HCT116 (cell line): ENCODE measurements around the gene WDSUB1. TPM values are rescaled to one million over a fixed set of nuclear protein-coding genes. Genes with fewer than 3 reads are reported as not detected.
A peak's percentile ranks its signal among the peaks of the same experiment; 100 is the strongest.

Experiments used
- ATAC-seq: fragments of 200-7000 bp; cut with Tn5 transposase; 2 replicates; pipeline ENCODE4 v1.9.1; 2020; ENCODE audit warnings: mild to moderate bottlenecking, moderate library complexity
- BruUV-seq: library from RNA; stranded (reverse); fragments of 400-500 nt; replicated peaks from 2 replicates; lab custom pipeline; 2021; lab: Mats Ljungman, UMichigan
- CTCF ChIA-PET: fragments of 300-600 bp; sonication (Branson Sonifier 250); formaldehyde crosslinking; loops from one replicate; lab custom pipeline; 2021; ENCODE audit warnings: antibody characterized with exemption; lab: Charles Lee
- POLR2A ChIA-PET: fragments of 300-600, 350-600 bp; sonication (Branson Sonifier 250); formaldehyde crosslinking; loops from one replicate; lab custom pipeline; 2021; ENCODE audit warnings: antibody characterized with exemption; lab: Charles Lee
- RAD21 ChIA-PET, 2 experiments: fragments of 300-600 bp; sonication (Branson Sonifier 250); formaldehyde crosslinking; loops; one replicate each; lab custom pipeline; 2023; ENCODE audit warnings: low total read pairs in 2 of 2; ENCODE audit not compliant: uncharacterized antibody in 2 of 2, unreplicated experiment in 2 of 2, low non-redundant PET in 1 of 2; lab: Charles Lee
- DNase-seq: peaks from one replicate; pipeline ENCODE4 v3.0.0-alpha.2; 2010; ENCODE audit warnings: low read depth, low spot score
- H2AFZ ChIP-seq: fragments of 200-600 bp; shearing (Covaris generic), sonication (generic); 2 replicates; pipeline ENCODE4 v1.6.1; 2017; ENCODE audit warnings: low read depth, mixed run types, mixed read lengths, antibody characterized with exemption, low read length; ENCODE audit not compliant: poor library complexity, severe bottlenecking
- H3K27ac ChIP-seq: 2 replicates; pipeline ENCODE4 v1.5.1; 2012; ENCODE audit warnings: low read depth, low read length
- H3K27me3 ChIP-seq: fragments of 200-600 bp; sonication (generic); 2 replicates; pipeline ENCODE4 v1.6.1; 2016; ENCODE audit warnings: mixed run types, low read length, mixed read lengths; ENCODE audit not compliant: insufficient read depth
- H3K36me3 ChIP-seq, 2 experiments: fragments of 200-500 bp in 1 of 2; fragments of 200-600 bp in 1 of 2; sonication (Bioruptor generic) in 1 of 2; sonication (generic) in 1 of 2; 2 replicates each; pipeline versions ENCODE4 v1.5.1 to v1.6.1; 2014 to 2016; ENCODE audit warnings: low read length in 2 of 2, inconsistent platforms in 1 of 2, mixed read lengths in 1 of 2, mixed run types in 1 of 2; ENCODE audit not compliant: insufficient read depth in 2 of 2, control insufficient read depth in 1 of 2
- H3K4me1 ChIP-seq, 2 experiments: fragments of 200-600 bp in 1 of 2; sonication (generic) in 1 of 2; 2 replicates each; pipeline versions ENCODE4 v1.5.1 to v1.6.1; 2012 to 2017; ENCODE audit warnings: low read length in 2 of 2, inconsistent platforms in 1 of 2, mild to moderate bottlenecking in 1 of 2, mixed read lengths in 1 of 2, mixed run types in 1 of 2, moderate library complexity in 1 of 2; ENCODE audit not compliant: insufficient read depth in 2 of 2, control insufficient read depth in 1 of 2
- H3K4me2 ChIP-seq: fragments of 200-600 bp; sonication (generic); 2 replicates; pipeline ENCODE4 v1.6.1; 2017; ENCODE audit warnings: mixed run types, low read length, mixed read lengths
- H3K4me3 ChIP-seq, 2 experiments: fragments of 200-600 bp in 1 of 2; sonication (generic) in 1 of 2; replicated peaks in 1 of 2; 2 replicates each; pipeline ENCODE4 v1.5.1; 2011 to 2016; ENCODE audit warnings: low read length in 2 of 2, control low read depth in 1 of 2, low read depth in 1 of 2, mild to moderate bottlenecking in 1 of 2, mixed read lengths in 1 of 2, mixed run types in 1 of 2
- H3K79me2 ChIP-seq: fragments of 200-600 bp; sonication (generic); 2 replicates; pipeline ENCODE4 v1.6.1; 2017; ENCODE audit warnings: mild to moderate bottlenecking, mixed run types, low read length, moderate library complexity, mixed read lengths; ENCODE audit not compliant: insufficient read depth
- H3K9ac ChIP-seq: fragments of 200-600 bp; sonication (generic); 2 replicates; pipeline ENCODE4 v1.6.1; 2016; ENCODE audit warnings: low read length, mixed read lengths
- H3K9me2 ChIP-seq: fragments of 200-600 bp; sonication (generic), shearing (Covaris generic); 2 replicates; pipeline ENCODE4 v1.6.1; 2017; ENCODE audit warnings: mixed run types, mild to moderate bottlenecking, moderate library complexity; ENCODE audit not compliant: insufficient read depth
- H3K9me3 ChIP-seq, 2 experiments: fragments of 200-500 bp in 1 of 2; fragments of 200-600 bp in 1 of 2; sonication (Bioruptor generic) in 1 of 2; sonication (generic) in 1 of 2; 2 replicates each; pipeline ENCODE4 v1.6.1; 2014 to 2017; ENCODE audit warnings: low read length in 2 of 2, mixed read lengths in 2 of 2, inconsistent platforms in 1 of 2, low read depth in 1 of 2, mild to moderate bottlenecking in 1 of 2, mixed run types in 1 of 2, moderate library complexity in 1 of 2; ENCODE audit not compliant: control insufficient read depth in 1 of 2, insufficient read depth in 1 of 2
- H4K20me1 ChIP-seq: fragments of 200-600 bp; sonication (generic), shearing (Covaris generic); 2 replicates; pipeline ENCODE4 v1.6.1; 2017; ENCODE audit warnings: mixed run types, mild to moderate bottlenecking, moderate library complexity; ENCODE audit not compliant: insufficient read depth
- ATF3 ChIP-seq: IDR thresholded peaks from 2 replicates; pipeline ENCODE4 v1.6.1; 2012
- CEBPB ChIP-seq: IDR thresholded peaks from 2 replicates; pipeline ENCODE4 v1.6.1; 2012; ENCODE audit warnings: low read depth
- EGR1 ChIP-seq: IDR thresholded peaks from 2 replicates; pipeline ENCODE4 v1.6.1; 2012; ENCODE audit warnings: low read depth
- EZH2 ChIP-seq: fragments of 200-600 bp; sonication (generic); IDR thresholded peaks from 2 replicates; pipeline ENCODE4 v1.6.1; 2017; ENCODE audit warnings: antibody characterized with exemption, mixed run types
- EZH2phosphoT487 ChIP-seq: fragments of 200-600 bp; IDR thresholded peaks from 2 replicates; pipeline ENCODE4 v1.6.1; 2018; ENCODE audit warnings: antibody characterized with exemption, borderline replicate concordance
- JUND ChIP-seq: IDR thresholded peaks from 2 replicates; pipeline ENCODE4 v1.6.1; 2012
- RAD21 ChIP-seq: IDR thresholded peaks from 2 replicates; pipeline ENCODE4 v1.6.1; 2012; ENCODE audit warnings: low read depth, mild to moderate bottlenecking
- SIN3A ChIP-seq: IDR thresholded peaks from 2 replicates; pipeline ENCODE4 v1.6.1; 2012; ENCODE audit warnings: low read depth
- SP1 ChIP-seq: IDR thresholded peaks from 2 replicates; pipeline ENCODE4 v1.6.1; 2012; ENCODE audit warnings: low read depth
- ZBTB33 ChIP-seq: IDR thresholded peaks from 2 replicates; pipeline ENCODE4 v1.6.1; 2011; ENCODE audit warnings: mild to moderate bottlenecking, low read length, moderate library complexity; ENCODE audit not compliant: insufficient replicate concordance; ENCODE audit errors: extremely low read depth
- ZFX ChIP-seq: fragments of 450-650 bp; IDR thresholded peaks from 2 replicates; pipeline ENCODE4 v1.6.1; 2017
- intact Hi-C: fragments of 100-400 bp; cut with micrococcal nuclease; formaldehyde crosslinking; loops from 2 replicates; pipeline ENCODE4 v1.10.0; 2022
- total RNA-seq: library from RNA; stranded (reverse); gene quantifications from one replicate; pipeline ENCODE4 v1.2.1, GENCODE V29; 2021; ENCODE audit not compliant: unreplicated experiment

The WDSUB1 gene
- total RNA-seq, 1 experiment from 2014 or later: 8.8 TPM

- H3K79me2 ChIP-seq: no peaks in the 10 kb centered on the region
- DNase-seq (no peak), ATAC-seq (no peak)
- H3K27ac ChIP-seq: no peak overlapping the region
- TF ChIP-seq ATF3 (no peak), JUND (no peak), EGR1 (no peak), SIN3A (no peak), EZH2phosphoT487 (no peak), SP1 (no peak), ZFX (no peak), EZH2 (no peak)
- no peak overlapping the region for H3K4me3 ChIP-seq
- H3K4me1 ChIP-seq: no peaks in the 10 kb centered on the region
- intact Hi-C loops: no loop called here
- no peak overlapping the region for H3K4me2 ChIP-seq
- H3K27me3 ChIP-seq: no peaks in the 10 kb centered on the region
- RAD21 ChIA-PET: no interaction called here
- CTCF ChIA-PET: no interaction called here
- no peaks in the 10 kb centered on the region for H3K9me3 ChIP-seq
- no TSS peak for BruUV-seq
- H2AFZ ChIP-seq: no peak overlapping the region
- no peaks in the 10 kb centered on the region for H4K20me1 ChIP-seq
- H3K9me2 ChIP-seq: no peaks in the 10 kb centered on the region
- POLR2A ChIA-PET: no interaction called here
- H3K36me3 ChIP-seq: peaks cover 4 to 5% of the 10 kb centered on the region in 2 experiments; a peak in 2 of 4 replicates
- no peak overlapping the region for H3K9ac ChIP-seq
Measured at GRCh38 chr2:159200498-159200897, 86.0 kb downstream of the WDSUB1 start.

GRCh38 chr2:159199761-159200465 is 86.6 kb downstream of the WDSUB1 start:
- DNase-seq: no peak
- ChIA-PET POLR2A (no interaction called here), RAD21 (no interaction called here)
- no TSS peak for BruUV-seq
- Histone ChIP-seq H3K4me1 (no peaks in the 10 kb centered on the region), H3K4me2 (no peak overlapping the region), H3K9me2 (no peaks in the 10 kb centered on the region), H4K20me1 (no peaks in the 10 kb centered on the region), H3K27me3 (no peaks in the 10 kb centered on the region), H3K9ac (no peak overlapping the region), H3K79me2 (no peaks in the 10 kb centered on the region), H3K9me3 (no peaks in the 10 kb centered on the region), H3K4me3 (no peak overlapping the region)
- intact Hi-C loops: no loop called here
- TF ChIP-seq RAD21 (peak; percentile 13; the same call in 1 of the 2 replicates), CEBPB (no peak), ZBTB33 (no peak)
- TF ChIP-seq, all 23 proteins: peak for 1
- H3K36me3 ChIP-seq: peaks cover 4 to 5% of the 10 kb centered on the region in 2 experiments; a peak in 2 of 4 replicates
- H3K27ac ChIP-seq: no peak overlapping the region
- CTCF ChIA-PET: no interaction called here
- no peak overlapping the region for H2AFZ ChIP-seq
- no peak for ATAC-seq
